ENCODE data around the gene OR10A5.

DNA sequence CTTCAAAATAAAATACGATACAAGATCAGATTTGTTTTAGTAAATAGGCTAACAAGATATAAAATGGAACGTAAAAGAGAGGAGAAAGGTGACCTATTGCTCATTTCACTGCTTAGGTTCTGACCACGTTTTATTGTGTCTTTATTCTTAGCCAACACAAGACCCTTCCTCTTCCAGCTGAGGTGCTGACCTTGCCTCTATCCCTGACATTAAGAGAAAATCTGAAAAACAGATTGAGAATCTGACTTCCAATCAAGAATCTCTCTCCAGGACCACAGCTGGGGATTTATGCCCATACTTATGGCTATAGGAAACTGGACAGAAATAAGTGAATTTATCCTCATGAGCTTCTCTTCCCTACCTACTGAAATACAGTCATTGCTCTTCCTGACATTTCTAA is at the start of gene OR10A5:
- TF ChIP-seq CTCF (IDR thresholded peaks at IDR 0.05) = no peak
- TF ChIP-seq POLR2AphosphoS5 (IDR thresholded peaks at IDR 0.05) = no peak
- no peak for TF ChIP-seq POLR2A (IDR thresholded peaks at IDR 0.05)
- TF ChIP-seq EP300 (IDR thresholded peaks at IDR 0.05) = no peak
